AG04449 (cell line): ENCODE data around the gene GSTA4.

Experiments
- CTCF ChIA-PET: fragments of 350-600 bp; formaldehyde crosslinking; extraction: SDS; loops from one replicate; lab custom pipeline; 2021; ENCODE audit warnings: antibody characterized with exemption; lab: Yijun Ruan, JAX
- POLR2A ChIA-PET: fragments of 400-600, 350-600 bp; formaldehyde crosslinking; extraction: SDS; loops from one replicate; lab custom pipeline; 2020; ENCODE audit warnings: antibody characterized with exemption, inconsistent platforms; lab: Yijun Ruan, JAX
- DNase-seq: peaks from one replicate; pipeline ENCODE4 v3.0.0-alpha.2; 2010; ENCODE audit warnings: low read depth, low spot score
- H3K4me3 ChIP-seq: 2 replicates; pipeline ENCODE4 v1.5.1; 2011; ENCODE audit warnings: low read depth, mild to moderate bottlenecking, control low read depth, low read length
- TF ChIP-seq, protein P1 (sequence below): IDR thresholded peaks from one replicate; pipeline ENCODE4 v1.5.1; 2011; ENCODE audit warnings: mild to moderate bottlenecking, moderate library complexity, low read length, control low read depth, inconsistent platforms; ENCODE audit not compliant: insufficient read depth; ENCODE audit errors: missing control alignments

The GSTA4 gene

DNA sequence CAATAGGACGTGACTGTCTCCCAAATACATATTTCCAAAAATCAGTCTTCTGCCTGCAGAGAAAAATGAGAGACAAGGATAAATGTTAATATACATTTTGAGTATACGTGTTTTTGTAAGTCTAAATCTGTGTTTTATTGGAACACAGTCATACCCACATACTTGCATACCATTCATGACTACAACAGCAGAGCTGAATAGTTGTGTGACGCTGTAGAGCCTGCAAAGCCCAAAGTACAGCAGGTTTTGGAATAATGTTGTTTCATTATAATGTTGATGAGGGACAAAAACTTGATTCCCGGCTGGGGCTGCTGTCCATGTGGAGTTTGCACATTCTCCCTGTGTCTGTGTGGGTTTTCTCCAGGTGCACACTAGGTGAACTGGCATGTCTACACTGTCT lies 46.3 kb upstream of the GSTA4 start:
- TF ChIP-seq, protein P1, sequence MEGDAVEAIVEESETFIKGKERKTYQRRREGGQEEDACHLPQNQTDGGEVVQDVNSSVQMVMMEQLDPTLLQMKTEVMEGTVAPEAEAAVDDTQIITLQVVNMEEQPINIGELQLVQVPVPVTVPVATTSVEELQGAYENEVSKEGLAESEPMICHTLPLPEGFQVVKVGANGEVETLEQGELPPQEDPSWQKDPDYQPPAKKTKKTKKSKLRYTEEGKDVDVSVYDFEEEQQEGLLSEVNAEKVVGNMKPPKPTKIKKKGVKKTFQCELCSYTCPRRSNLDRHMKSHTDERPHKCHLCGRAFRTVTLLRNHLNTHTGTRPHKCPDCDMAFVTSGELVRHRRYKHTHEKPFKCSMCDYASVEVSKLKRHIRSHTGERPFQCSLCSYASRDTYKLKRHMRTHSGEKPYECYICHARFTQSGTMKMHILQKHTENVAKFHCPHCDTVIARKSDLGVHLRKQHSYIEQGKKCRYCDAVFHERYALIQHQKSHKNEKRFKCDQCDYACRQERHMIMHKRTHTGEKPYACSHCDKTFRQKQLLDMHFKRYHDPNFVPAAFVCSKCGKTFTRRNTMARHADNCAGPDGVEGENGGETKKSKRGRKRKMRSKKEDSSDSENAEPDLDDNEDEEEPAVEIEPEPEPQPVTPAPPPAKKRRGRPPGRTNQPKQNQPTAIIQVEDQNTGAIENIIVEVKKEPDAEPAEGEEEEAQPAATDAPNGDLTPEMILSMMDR: no peak
- peak; percentile 57 for DNase-seq
- ChIA-PET CTCF (interaction anchor here (1.7 to 2.9 kb wide), 2 partner anchors 9 to 46 kb away, joined by 6 to 14 read pairs; partner anchors contain the start of gene GSTA4), POLR2A (no interaction called here)
- H3K4me3 ChIP-seq: peak overlapping the region; percentile 33

- ChIA-PET POLR2A (no interaction called here), CTCF (interaction anchor here (1.3 to 1.8 kb wide), 2 partner anchors 17 to 43 kb away, joined by 4 to 8 read pairs; partner anchors contain the start of gene GSTA4)
- TF ChIP-seq, protein P1: no peak
- no peak for DNase-seq
- no peak overlapping the region for H3K4me3 ChIP-seq
Observed at GRCh38 chr6:53038596-53038995, 43.5 kb upstream of the GSTA4 start.

DNA sequence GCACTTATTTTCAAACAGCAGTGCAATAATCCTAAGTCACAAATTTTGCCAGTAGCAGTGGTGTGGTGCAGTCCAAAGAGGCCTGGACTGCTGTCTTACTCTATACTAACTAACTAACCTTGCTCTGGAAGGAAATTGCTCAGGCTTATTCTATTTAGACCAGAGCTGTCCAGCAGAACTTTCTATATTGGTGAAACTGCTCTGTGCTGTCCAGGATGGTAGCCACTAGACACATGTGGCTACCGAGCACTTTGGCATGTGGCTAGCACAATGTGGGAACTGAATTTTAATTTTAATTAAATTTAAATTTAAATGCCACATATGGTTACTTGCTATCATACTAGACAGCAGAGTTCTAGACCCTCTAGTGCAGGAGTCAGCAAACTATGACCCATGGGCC lies 43.1 kb upstream of the GSTA4 start:
- H3K4me3 ChIP-seq: no peak overlapping the region
- DNase-seq: no peak
- TF ChIP-seq, protein P1: no peak
- CTCF ChIA-PET: interaction anchor here (1.3 to 1.8 kb wide), 2 partner anchors 16 to 43 kb away, joined by 4 to 8 read pairs; partner anchors contain the start of gene GSTA4
- POLR2A ChIA-PET: no interaction called here

- no peak for DNase-seq
- POLR2A ChIA-PET: no interaction called here
- TF ChIP-seq, protein P1: no peak
- CTCF ChIA-PET: interaction anchor here (1.4 kb wide), 1 partner anchor 41 kb away, joined by 6 read pairs; the partner anchor contains the start of gene GSTA4
- H3K4me3 ChIP-seq: no peak overlapping the region
Observed at GRCh38 chr6:53035549-53036213, 40.6 kb upstream of the GSTA4 start.

DNA sequence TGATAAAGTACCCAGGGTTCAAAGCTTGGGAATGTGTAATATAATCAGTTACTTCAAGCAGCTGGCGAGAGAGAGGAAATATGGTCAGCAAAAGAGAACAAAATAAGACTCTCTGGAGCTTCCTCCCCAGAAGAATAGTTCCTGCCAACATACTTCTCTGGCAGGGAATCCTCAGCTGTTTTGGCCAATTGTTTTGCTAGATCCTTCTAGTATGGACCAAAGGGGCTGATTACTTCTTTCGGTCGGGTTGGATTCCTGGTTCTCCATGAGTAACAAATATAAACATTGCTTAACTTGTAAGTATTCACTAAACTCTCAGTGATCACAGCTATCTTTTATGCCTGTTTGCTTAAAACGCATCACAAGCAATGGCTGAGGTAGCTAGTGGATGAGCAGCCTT lies 38.7 kb upstream of the GSTA4 start:
- no peak overlapping the region for H3K4me3 ChIP-seq
- peak; percentile 55 for DNase-seq
- TF ChIP-seq, protein P1: no peak
- POLR2A ChIA-PET: no interaction called here
- CTCF ChIA-PET: interaction anchor here (0.6 to 1.3 kb wide), 4 partner anchors 36 to 382 kb away, joined by 3 to 5 read pairs (median 3); partner anchors contain the start of gene GSTA4

GRCh38 chr6:53032849-53033248 lies 37.8 kb upstream of the GSTA4 start:
- TF ChIP-seq, protein P1: no peak
- no peak for DNase-seq
- no peak overlapping the region for H3K4me3 ChIP-seq
- ChIA-PET CTCF (interaction anchor here (0.7 to 3.7 kb wide), 4 partner anchors 9 to 136 kb away, joined by 3 to 9 read pairs (median 4); no protein-coding TSS in a partner anchor), POLR2A (no interaction called here)
